BLaER1 treated with 17β-estradiol and CSF1 and Interleukin-3, amounts not matched to agents 10 nM and 100 nM (cell line): Measurements from ENCODE around the gene CACNB3.

Source experiments
- H3K27ac ChIP-seq, 11 experiments: shearing (Covaris generic); formaldehyde crosslinking; 2 replicates each; pipeline ENCODE4 v1.8.1; 2022
- H3K27me3 ChIP-seq, 11 experiments: shearing (Covaris generic); formaldehyde crosslinking; 2 replicates each; pipeline ENCODE4 v1.8.1; 2022
- H3K36me3 ChIP-seq, 11 experiments: shearing (Covaris generic); formaldehyde crosslinking; 2 replicates each; pipeline ENCODE4 v1.8.1; 2022
- H3K4me1 ChIP-seq, 10 experiments: shearing (Covaris generic); formaldehyde crosslinking; 2 replicates each; pipeline ENCODE4 v1.8.1; 2022
- H3K4me2 ChIP-seq, 11 experiments: shearing (Covaris generic); formaldehyde crosslinking; 2 replicates each; pipeline ENCODE4 v1.8.1; 2022
- H3K4me3 ChIP-seq, 10 experiments: shearing (Covaris generic); formaldehyde crosslinking; 2 replicates each; pipeline ENCODE4 v1.8.1; 2022
- H3K9ac ChIP-seq, 11 experiments: shearing (Covaris generic); formaldehyde crosslinking; 2 replicates each; pipeline ENCODE4 v1.8.1; 2022
- H3K9me3 ChIP-seq, 11 experiments: shearing (Covaris generic); formaldehyde crosslinking; replicated peaks in 1 of 11; 2 replicates each; pipeline ENCODE4 v1.8.1; 2022
- H4K20me1 ChIP-seq, 11 experiments: shearing (Covaris generic); formaldehyde crosslinking; 2 replicates each; pipeline ENCODE4 v1.8.1; 2022
- Cebpa-rat ChIP-seq, 11 experiments: shearing (Covaris generic); IDR thresholded peaks; 2 replicates each; pipeline ENCODE4 v1.8.1; 2022

CACNB3 gene

GRCh38 chr12:48786591-48787544 is 31.4 kb upstream of the CACNB3 start:
- TF ChIP-seq Cebpa-rat (IDR thresholded peaks at IDR 0.05) = no peak
- peak overlapping the region in 3 of 11 experiments; percentile 77 to 82 (median 80); a peak in 5 of 22 replicates for H3K27ac ChIP-seq
- peaks cover 9 to 15% (median 13%) of the 10 kb centered on the region in 11 experiments; a peak in 18 of 22 replicates for H3K36me3 ChIP-seq
- 0 out of 22 replicates have a peak, but pooled peaks cover 0 to 7% (median 0%) of the 10 kb centered on the region in 11 experiments for H3K9me3 ChIP-seq
- H3K4me3 ChIP-seq = peak overlapping the region; percentile 79 to 96 (median 85); a peak in 18 of 20 replicates
- peak overlapping the region; percentile 92 to 99 (median 97) for H3K4me2 ChIP-seq
- H3K27me3 ChIP-seq = no peaks in the 10 kb centered on the region
- H3K9ac ChIP-seq = peak overlapping the region in 10 of 11 experiments; percentile 79 to 91 (median 86); a peak in 17 of 22 replicates
- peaks cover 0 to 8% (median 0%) of the 10 kb centered on the region in 11 experiments; a peak in 2 of 22 replicates for H4K20me1 ChIP-seq
- peaks cover 25 to 74% (median 66%) of the 10 kb centered on the region in 10 experiments for H3K4me1 ChIP-seq

- H3K27ac ChIP-seq = peak overlapping the region; percentile 65 to 85 (median 79); a peak in 21 of 22 replicates
- H3K4me2 ChIP-seq = peak overlapping the region; percentile 92 to 99 (median 97)
- H3K4me3 ChIP-seq = peak overlapping the region; percentile 79 to 96 (median 85)
- TF ChIP-seq Cebpa-rat (IDR thresholded peaks at IDR 0.05) = no peak
- H3K36me3 ChIP-seq = peaks cover under 1 to 5% (median 3%) of the 10 kb centered on the region in 11 experiments; a peak in 17 of 22 replicates
- H3K9me3 ChIP-seq = 0 out of 22 replicates have a peak, but pooled peaks cover 0 to 2% (median 0%) of the 10 kb centered on the region in 11 experiments
- no peaks in the 10 kb centered on the region for H3K27me3 ChIP-seq
- peak overlapping the region; percentile 79 to 91 (median 86) for H3K9ac ChIP-seq
- peaks cover 0 to 8% (median 0%) of the 10 kb centered on the region in 11 experiments; a peak in 2 of 22 replicates for H4K20me1 ChIP-seq
- peaks cover 22 to 64% (median 55%) of the 10 kb centered on the region in 10 experiments for H3K4me1 ChIP-seq
Measured at GRCh38 chr12:48787791-48788523, 30.3 kb upstream of the CACNB3 start.

- peak overlapping the region; percentile 92 to 99 (median 97) for H3K4me2 ChIP-seq
- no peak for TF ChIP-seq Cebpa-rat (IDR thresholded peaks at IDR 0.05)
- H4K20me1 ChIP-seq = peaks cover 0 to 8% (median 0%) of the 10 kb centered on the region in 11 experiments; a peak in 2 of 22 replicates
- no peaks in the 10 kb centered on the region for H3K27me3 ChIP-seq
- peak overlapping the region; percentile 65 to 85 (median 79) for H3K27ac ChIP-seq
- peak overlapping the region; percentile 79 to 91 (median 86) for H3K9ac ChIP-seq
- no peaks in the 10 kb centered on the region for H3K9me3 ChIP-seq
- H3K4me1 ChIP-seq = peaks cover 22 to 58% (median 50%) of the 10 kb centered on the region in 10 experiments
- H3K4me3 ChIP-seq = peak overlapping the region; percentile 79 to 96 (median 85)
- H3K36me3 ChIP-seq = no peaks in the 10 kb centered on the region; a peak in 1 of 22 replicates
Measured at GRCh38 chr12:48788524-48788853, 29.8 kb upstream of the CACNB3 start.

DNA sequence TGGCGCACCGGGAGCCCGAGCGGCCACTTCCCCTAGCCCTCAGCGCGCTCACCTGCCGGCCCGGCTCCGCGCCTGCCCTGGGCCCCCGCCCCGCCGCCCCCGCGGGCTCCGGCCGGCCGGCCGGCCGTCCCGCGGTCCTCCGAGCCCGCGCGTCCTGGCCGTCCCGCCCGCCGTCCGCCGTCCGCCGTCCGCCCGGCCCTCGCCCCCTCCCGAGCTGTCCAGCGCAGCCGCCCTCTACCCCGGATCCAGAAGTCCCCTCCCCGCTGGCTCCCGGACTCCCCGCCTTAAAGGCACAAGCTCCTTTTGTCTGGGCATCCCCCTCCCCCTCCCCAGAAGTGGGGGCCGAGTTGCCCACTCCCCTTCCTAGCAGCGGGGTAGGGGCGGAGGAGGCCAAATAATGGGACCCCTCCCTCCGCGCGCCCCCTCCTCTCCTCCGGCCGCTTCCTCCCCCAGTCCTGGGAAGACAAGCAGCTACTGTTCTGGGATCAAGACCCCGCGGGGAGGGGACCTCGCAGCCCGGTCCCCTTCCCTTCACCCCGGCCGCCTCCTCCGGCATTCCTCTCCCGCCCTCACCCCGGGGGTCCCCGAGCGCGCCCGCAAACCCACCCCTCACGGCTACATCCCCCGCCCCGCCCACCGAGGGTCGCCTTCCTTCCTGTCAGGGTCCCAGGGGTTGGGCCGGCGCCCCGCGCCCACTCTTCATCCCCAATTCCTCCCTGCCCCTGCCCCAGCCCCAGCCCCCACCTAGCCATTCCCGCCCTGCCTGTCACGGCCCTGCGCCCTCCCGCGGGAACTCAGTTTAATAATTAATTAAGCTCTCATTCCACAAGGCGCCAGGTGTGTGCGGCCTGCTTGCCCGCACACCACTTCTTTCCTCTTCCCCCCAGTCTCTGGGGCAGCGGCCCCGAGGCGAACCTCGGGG is 29.2 kb upstream of the CACNB3 start, which contains the start of gene ADCY6:
Gene ADCY6 (minus strand): TSS at position 236 of the 922 bp plus-strand sequence. CDS start 5,655 bp downstream, outside the sequence.
- peak within 1 kb of the TSS; percentile 92 to 99 (median 97) for H3K4me2 ChIP-seq
- no peak for TF ChIP-seq Cebpa-rat (IDR thresholded peaks at IDR 0.05)
- peaks cover 22 to 57% (median 49%) of the 10 kb centered on the region in 10 experiments for H3K4me1 ChIP-seq
- H3K27ac ChIP-seq = peak within 1 kb of the TSS; percentile 65 to 85 (median 79)
- no peaks in the 10 kb centered on the region for H3K36me3 ChIP-seq
- H3K9ac ChIP-seq = peak within 1 kb of the TSS; percentile 79 to 91 (median 86)
- H4K20me1 ChIP-seq = peaks cover 0 to 8% (median 0%) of the 10 kb centered on the region in 11 experiments; a peak in 2 of 22 replicates
- H3K4me3 ChIP-seq = peak within 1 kb of the TSS; percentile 79 to 96 (median 85)
- no peaks in the 10 kb centered on the region for H3K27me3 ChIP-seq
- H3K9me3 ChIP-seq = no peaks in the 10 kb centered on the region

GRCh38 chr12:48789858-48790326 is 28.4 kb upstream of the CACNB3 start:
- Histone ChIP-seq H3K9ac (peak overlapping the region in 5 of 11 experiments; percentile 86 to 88 (median 87); a peak in 6 of 22 replicates), H3K27ac (peak overlapping the region in 2 of 11 experiments; percentile 77 to 85; a peak in 1 of 22 replicates), H4K20me1 (peaks cover 0 to 8% (median 0%) of the 10 kb centered on the region in 11 experiments; a peak in 2 of 22 replicates), H3K9me3 (no peaks in the 10 kb centered on the region), H3K36me3 (no peaks in the 10 kb centered on the region), H3K4me1 (peaks cover 22 to 58% (median 50%) of the 10 kb centered on the region in 10 experiments), H3K27me3 (no peaks in the 10 kb centered on the region), H3K4me2 (peak overlapping the region; percentile 83 to 99 (median 97)), H3K4me3 (peak overlapping the region in 8 of 10 experiments; percentile 79 to 96 (median 88); a peak in 13 of 20 replicates)
- no peak for TF ChIP-seq Cebpa-rat (IDR thresholded peaks at IDR 0.05)

GRCh38 chr12:48793696-48794095 is 24.6 kb upstream of the CACNB3 start:
- no peaks in the 10 kb centered on the region for H4K20me1 ChIP-seq
- H3K9me3 ChIP-seq = no peaks in the 10 kb centered on the region
- peaks cover 14 to 45% (median 38%) of the 10 kb centered on the region in 10 experiments for H3K4me1 ChIP-seq
- no peaks in the 10 kb centered on the region for H3K36me3 ChIP-seq
- no peak overlapping the region for H3K4me3 ChIP-seq
- no peaks in the 10 kb centered on the region for H3K27me3 ChIP-seq
- peak overlapping the region in 3 of 11 experiments; percentile 30 to 40 (median 38); a peak in 2 of 22 replicates for H3K4me2 ChIP-seq
- H3K27ac ChIP-seq = no peak overlapping the region
- no peak for TF ChIP-seq Cebpa-rat (IDR thresholded peaks at IDR 0.05)
- no peak overlapping the region for H3K9ac ChIP-seq

DNA sequence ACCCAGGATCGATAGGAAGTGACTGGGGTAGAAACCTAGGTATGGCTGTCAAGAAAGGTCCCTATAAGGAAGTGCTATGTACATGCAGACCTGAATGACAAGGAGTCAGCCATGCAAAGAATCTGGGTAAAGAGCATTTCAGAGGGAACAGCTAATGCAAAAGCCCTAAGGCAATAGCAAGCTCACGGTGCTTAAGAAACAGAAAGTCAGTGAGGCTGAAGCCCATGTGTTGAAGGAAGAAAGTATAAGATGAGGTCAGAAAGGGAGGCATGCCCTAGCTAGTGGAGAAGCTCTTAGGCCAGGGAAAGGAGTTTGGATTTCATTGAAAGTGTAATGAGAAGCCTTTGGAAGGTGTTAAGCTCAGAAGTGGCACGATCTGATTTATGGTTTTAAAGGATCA is 23.4 kb upstream of the CACNB3 start:
- Histone ChIP-seq H3K4me2 (peak overlapping the region; percentile 1 to 62 (median 38); a peak in 17 of 22 replicates), H3K27ac (no peak overlapping the region), H3K9ac (no peak overlapping the region), H3K4me1 (peaks cover 14 to 42% (median 36%) of the 10 kb centered on the region in 10 experiments), H3K4me3 (no peak overlapping the region), H3K27me3 (no peaks in the 10 kb centered on the region), H3K36me3 (no peaks in the 10 kb centered on the region), H3K9me3 (no peaks in the 10 kb centered on the region), H4K20me1 (no peaks in the 10 kb centered on the region)
- TF ChIP-seq Cebpa-rat (IDR thresholded peaks at IDR 0.05) = no peak
